ENCODE measurements around the gene RASGRF2.
A peak's percentile ranks its signal among the peaks of the same experiment; 100 is the strongest.

The RASGRF2 gene, protein sequence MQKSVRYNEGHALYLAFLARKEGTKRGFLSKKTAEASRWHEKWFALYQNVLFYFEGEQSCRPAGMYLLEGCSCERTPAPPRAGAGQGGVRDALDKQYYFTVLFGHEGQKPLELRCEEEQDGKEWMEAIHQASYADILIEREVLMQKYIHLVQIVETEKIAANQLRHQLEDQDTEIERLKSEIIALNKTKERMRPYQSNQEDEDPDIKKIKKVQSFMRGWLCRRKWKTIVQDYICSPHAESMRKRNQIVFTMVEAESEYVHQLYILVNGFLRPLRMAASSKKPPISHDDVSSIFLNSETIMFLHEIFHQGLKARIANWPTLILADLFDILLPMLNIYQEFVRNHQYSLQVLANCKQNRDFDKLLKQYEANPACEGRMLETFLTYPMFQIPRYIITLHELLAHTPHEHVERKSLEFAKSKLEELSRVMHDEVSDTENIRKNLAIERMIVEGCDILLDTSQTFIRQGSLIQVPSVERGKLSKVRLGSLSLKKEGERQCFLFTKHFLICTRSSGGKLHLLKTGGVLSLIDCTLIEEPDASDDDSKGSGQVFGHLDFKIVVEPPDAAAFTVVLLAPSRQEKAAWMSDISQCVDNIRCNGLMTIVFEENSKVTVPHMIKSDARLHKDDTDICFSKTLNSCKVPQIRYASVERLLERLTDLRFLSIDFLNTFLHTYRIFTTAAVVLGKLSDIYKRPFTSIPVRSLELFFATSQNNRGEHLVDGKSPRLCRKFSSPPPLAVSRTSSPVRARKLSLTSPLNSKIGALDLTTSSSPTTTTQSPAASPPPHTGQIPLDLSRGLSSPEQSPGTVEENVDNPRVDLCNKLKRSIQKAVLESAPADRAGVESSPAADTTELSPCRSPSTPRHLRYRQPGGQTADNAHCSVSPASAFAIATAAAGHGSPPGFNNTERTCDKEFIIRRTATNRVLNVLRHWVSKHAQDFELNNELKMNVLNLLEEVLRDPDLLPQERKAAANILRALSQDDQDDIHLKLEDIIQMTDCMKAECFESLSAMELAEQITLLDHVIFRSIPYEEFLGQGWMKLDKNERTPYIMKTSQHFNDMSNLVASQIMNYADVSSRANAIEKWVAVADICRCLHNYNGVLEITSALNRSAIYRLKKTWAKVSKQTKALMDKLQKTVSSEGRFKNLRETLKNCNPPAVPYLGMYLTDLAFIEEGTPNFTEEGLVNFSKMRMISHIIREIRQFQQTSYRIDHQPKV (N-terminal part only)

DNA sequence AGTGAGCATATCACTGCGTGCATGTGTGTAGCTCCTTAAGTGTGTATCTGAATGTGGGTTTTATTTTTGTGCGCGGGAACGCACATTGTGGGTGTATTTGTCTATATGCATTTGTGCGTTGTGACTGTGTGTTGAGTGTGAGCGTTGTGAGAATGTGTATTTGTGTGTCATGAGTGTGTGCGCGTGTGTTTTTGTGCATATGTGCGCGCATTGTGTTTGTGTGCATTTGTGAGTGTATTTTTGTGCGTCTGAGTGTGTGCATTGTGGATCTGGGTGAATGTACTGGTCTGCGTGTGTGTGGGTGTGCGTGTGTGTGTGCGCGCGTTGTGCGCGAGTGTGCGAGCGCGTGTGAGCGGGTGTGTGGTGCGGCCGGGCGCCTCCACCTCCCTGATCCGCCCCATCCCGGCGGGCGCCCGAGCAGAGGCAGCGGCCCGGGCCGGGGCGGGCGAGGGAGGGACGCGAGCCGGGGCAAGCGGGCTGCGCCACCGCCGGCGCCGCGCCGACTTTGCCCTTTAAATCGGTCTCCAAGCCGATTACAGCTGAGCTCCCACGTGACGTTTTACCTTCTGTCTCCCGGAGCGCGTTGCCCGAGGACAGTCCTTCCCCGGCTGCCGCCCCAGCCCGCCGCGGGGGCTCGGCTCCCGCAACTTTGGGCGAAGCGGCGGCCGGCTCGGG is at the start of gene RASGRF2:
Gene RASGRF2, plus strand, starts transcription at position 596 of the 675 bp plus-strand sequence. CDS start 376 bp downstream, outside the sequence.
- POLR2A ChIA-PET: no interaction called here
- CTCF ChIA-PET: no interaction called here
- peak within 1 kb of the TSS; percentile 56 for H3K4me3 ChIP-seq (ENCODE audit: low read depth, low read length)
- TF ChIP-seq, protein P1, sequence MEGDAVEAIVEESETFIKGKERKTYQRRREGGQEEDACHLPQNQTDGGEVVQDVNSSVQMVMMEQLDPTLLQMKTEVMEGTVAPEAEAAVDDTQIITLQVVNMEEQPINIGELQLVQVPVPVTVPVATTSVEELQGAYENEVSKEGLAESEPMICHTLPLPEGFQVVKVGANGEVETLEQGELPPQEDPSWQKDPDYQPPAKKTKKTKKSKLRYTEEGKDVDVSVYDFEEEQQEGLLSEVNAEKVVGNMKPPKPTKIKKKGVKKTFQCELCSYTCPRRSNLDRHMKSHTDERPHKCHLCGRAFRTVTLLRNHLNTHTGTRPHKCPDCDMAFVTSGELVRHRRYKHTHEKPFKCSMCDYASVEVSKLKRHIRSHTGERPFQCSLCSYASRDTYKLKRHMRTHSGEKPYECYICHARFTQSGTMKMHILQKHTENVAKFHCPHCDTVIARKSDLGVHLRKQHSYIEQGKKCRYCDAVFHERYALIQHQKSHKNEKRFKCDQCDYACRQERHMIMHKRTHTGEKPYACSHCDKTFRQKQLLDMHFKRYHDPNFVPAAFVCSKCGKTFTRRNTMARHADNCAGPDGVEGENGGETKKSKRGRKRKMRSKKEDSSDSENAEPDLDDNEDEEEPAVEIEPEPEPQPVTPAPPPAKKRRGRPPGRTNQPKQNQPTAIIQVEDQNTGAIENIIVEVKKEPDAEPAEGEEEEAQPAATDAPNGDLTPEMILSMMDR (IDR thresholded peaks at IDR 0.05; ENCODE audit: insufficient read depth, low read length, missing control alignments): no peak
- no peak for DNase-seq (ENCODE audit: low read depth, low spot score)

DNA sequence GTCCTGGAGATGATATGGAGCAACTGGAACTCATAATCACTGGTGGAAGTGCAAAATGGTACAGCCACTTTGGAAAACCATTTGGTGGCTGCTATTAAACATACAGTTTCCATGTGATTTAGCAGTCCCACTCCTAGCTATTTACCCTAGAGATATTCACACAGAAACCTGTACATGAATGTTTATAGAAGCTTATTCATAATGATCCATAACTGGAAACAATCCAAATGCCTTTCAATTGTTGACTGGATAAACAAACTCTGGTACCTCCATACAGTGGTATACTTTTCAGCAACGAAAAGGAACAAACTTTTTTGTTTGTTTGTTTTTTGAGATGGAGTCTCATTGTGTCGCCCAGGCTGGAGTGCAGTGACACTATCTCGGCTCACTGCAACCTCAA is 47.7 kb upstream of the RASGRF2 start:
- POLR2A ChIA-PET: no interaction called here
- CTCF ChIA-PET: no interaction called here
- TF ChIP-seq, protein P1 (IDR thresholded peaks at IDR 0.05; ENCODE audit: insufficient read depth, low read length, missing control alignments): no peak
- no peak overlapping the region for H3K4me3 ChIP-seq (ENCODE audit: low read depth, low read length)
- DNase-seq (ENCODE audit: low read depth, low spot score): no peak

DNA sequence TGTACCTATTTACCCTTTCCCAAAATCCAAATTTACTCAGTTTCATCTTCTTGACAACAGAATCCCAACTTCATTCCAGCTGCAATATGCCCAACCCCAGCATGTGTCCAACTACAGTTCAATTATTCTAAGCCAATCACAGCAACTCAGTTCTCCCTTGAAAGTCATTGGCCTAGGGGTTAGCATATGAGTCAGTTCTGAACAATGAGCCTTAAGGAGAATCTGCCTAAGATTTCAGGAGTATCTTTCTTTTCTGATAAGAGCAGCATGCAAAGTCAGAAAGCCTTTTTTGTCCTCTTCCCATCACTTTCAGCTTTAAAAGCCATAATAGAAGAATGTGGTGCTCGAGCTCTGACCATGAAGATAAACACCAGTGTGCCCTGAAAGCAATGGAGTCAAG is 44.4 kb upstream of the RASGRF2 start:
- CTCF ChIA-PET: interaction anchor here (1.0 kb wide), 1 partner anchor 10 kb away, joined by 4 read pairs; no protein-coding TSS in a partner anchor
- POLR2A ChIA-PET: no interaction called here
- no peak overlapping the region for H3K4me3 ChIP-seq (ENCODE audit: low read depth, low read length)
- TF ChIP-seq, protein P1 (IDR thresholded peaks at IDR 0.05; ENCODE audit: insufficient read depth, low read length, missing control alignments): no peak
- no peak for DNase-seq (ENCODE audit: low read depth, low spot score)

DNA sequence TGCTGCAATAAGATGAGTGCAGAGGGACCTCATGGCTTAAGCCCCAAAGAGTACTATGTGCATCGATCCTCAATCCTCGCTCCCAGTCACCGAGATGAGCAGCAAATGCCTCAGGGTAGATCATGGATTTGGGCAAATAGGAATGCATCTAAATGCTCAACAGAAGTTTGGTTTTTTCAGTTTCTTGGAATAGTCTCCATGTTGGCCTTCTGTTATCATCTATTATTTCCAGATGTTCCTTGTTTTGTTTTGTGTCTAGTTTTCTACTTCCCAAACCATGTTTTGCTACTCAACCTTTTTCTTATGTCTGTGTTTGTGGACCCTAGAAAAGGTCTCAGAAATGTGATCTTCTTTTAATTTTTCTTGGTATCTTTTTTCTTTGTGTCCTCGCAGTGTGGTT is 43.5 kb upstream of the RASGRF2 start:
- ChIA-PET POLR2A (no interaction called here), CTCF (interaction anchor here (1.0 kb wide), 1 partner anchor 11 kb away, joined by 4 read pairs; no protein-coding TSS in a partner anchor)
- TF ChIP-seq, protein P1 (IDR thresholded peaks at IDR 0.05; ENCODE audit: insufficient read depth, low read length, missing control alignments): no peak
- DNase-seq (ENCODE audit: low read depth, low spot score): no peak
- H3K4me3 ChIP-seq (ENCODE audit: low read depth, low read length): no peak overlapping the region

DNA sequence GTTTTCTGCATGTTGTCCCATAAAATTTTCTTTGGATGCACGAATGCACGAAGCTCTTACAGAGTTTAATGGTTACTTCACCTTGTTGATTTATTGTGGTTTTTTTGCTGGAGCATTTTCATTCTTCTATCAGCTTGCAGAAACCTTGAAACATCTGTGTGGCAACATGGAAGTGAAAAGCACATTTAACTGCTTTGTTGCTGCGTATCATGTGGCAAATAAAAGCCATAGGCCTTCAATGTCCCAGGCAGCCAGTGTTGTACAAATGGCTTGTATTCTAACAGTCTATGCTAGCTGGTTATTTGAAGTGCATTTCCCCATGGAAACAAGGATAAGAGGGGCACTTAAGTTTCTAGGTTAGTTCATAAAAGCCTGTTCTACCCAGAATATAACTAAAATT is 42.5 kb upstream of the RASGRF2 start:
- CTCF ChIA-PET: no interaction called here
- POLR2A ChIA-PET: no interaction called here
- no peak for DNase-seq (ENCODE audit: low read depth, low spot score)
- TF ChIP-seq, protein P1 (IDR thresholded peaks at IDR 0.05; ENCODE audit: insufficient read depth, low read length, missing control alignments): no peak
- H3K4me3 ChIP-seq (ENCODE audit: low read depth, low read length): no peak overlapping the region

Measured in AG04449 (cell line).